DOHH2 (cell line): ENCODE results near the gene RARS2.

ENCODE experiments used
- EZH2phosphoT487 ChIP-seq: fragments of 200-600 bp; sonication (generic); IDR thresholded peaks from 2 replicates; pipeline ENCODE4 v1.6.1; 2017; ENCODE audit warnings: borderline replicate concordance, mild to moderate bottlenecking, antibody characterized with exemption, low read length, moderate library complexity, mixed read lengths
- TF ChIP-seq, protein P1 (sequence below): fragments of 200-600 bp; sonication (generic); IDR thresholded peaks from one replicate; pipeline ENCODE4 v1.5.1; 2014; ENCODE audit warnings: antibody characterized with exemption, mild to moderate bottlenecking, low read depth, low read length; ENCODE audit not compliant: poor library complexity, severe bottlenecking

DNA sequence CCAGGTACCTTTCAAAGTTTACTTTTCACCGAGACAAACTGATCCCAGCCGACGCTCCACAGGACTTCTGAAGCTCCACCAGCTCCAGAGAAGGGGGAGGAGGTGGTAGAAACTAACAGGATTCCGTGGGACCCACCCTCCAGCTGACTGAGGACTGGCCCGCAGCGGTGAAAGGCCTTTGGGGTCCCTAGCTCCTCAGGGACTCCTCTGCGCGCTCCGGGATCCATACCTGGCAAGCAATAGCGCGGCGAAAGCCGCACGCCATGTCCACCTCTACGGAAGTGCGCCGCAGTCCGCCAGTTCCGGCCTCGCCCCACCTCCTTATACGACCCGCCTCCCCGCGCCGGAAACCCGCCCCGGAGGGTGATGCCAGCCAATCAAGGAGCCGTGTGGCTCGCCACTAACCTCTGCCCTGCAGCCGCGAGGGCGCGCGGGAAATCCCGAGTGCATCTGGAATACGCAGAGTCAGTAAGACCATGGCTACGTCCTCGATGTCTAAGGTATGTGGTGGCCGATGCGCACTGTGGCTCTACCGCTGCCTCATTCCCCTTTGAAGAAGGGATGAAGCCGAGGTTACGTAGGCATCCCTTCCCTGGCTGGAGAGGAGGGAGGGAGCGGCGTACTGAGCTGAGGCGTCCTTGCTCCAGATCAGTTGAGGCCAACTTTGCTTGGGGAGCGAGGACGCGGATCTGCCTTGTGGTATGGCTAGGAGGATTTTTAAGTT lies at the start of gene RARS2, which contains the start of gene ORC3:
- TF ChIP-seq EZH2phosphoT487 = no peak
- TF ChIP-seq, protein P1, sequence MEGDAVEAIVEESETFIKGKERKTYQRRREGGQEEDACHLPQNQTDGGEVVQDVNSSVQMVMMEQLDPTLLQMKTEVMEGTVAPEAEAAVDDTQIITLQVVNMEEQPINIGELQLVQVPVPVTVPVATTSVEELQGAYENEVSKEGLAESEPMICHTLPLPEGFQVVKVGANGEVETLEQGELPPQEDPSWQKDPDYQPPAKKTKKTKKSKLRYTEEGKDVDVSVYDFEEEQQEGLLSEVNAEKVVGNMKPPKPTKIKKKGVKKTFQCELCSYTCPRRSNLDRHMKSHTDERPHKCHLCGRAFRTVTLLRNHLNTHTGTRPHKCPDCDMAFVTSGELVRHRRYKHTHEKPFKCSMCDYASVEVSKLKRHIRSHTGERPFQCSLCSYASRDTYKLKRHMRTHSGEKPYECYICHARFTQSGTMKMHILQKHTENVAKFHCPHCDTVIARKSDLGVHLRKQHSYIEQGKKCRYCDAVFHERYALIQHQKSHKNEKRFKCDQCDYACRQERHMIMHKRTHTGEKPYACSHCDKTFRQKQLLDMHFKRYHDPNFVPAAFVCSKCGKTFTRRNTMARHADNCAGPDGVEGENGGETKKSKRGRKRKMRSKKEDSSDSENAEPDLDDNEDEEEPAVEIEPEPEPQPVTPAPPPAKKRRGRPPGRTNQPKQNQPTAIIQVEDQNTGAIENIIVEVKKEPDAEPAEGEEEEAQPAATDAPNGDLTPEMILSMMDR = no peak
